Gastroesophageal sphincter (tissue), 3 donors: Measurements from ENCODE around the gene VHLL.

Experiments used
- EP300 ChIP-seq: sonication (generic); formaldehyde crosslinking; IDR thresholded peaks from one replicate; pipeline ENCODE4 v1.6.1; 2017; ENCODE audit warnings: antibody characterized with exemption, mild to moderate bottlenecking
- POLR2A ChIP-seq, 2 donors: fragments of 450-650 bp; IDR thresholded peaks; one replicate each; pipeline ENCODE4 v1.6.1; 2017; ENCODE audit warnings: antibody characterized with exemption in 2 of 2, mild to moderate bottlenecking in 2 of 2, moderate library complexity in 1 of 2
- POLR2AphosphoS5 ChIP-seq: sonication (generic); formaldehyde crosslinking; IDR thresholded peaks from one replicate; pipeline ENCODE4 v1.6.1; 2017; ENCODE audit warnings: antibody characterized with exemption
- TF ChIP-seq, protein P1 (sequence below), 4 experiments: fragments of 200-600 bp in 2 of 4; fragments of 450-650 bp in 2 of 4; sonication (generic) in 1 of 4; IDR thresholded peaks; one replicate each; pipeline ENCODE4 v1.5.1; 2017 to 2019; ENCODE audit warnings: antibody characterized with exemption in 4 of 4, mild to moderate bottlenecking in 2 of 4, moderate library complexity in 2 of 4

DNA sequence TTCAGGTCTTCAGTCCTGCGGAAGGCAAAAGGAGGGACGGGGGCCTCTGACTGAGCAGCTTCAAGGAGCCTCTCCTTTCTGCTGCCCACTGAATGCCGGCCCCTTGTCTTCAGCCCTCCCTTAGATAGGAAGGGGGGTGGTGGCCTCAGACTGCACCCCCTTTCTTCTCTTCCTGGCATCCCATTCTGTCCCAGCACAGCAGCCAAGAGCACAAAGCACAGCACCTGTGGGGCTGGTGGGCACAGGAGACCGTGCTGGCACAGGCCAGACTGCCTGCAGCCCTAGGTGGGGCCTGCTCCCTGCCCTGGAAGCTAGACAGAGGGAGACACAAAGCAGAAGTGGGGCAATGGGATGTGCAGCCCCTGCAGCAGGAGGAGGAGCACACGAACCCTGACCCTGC, 49.5 kb downstream of the VHLL start:
- TF ChIP-seq, protein P1, sequence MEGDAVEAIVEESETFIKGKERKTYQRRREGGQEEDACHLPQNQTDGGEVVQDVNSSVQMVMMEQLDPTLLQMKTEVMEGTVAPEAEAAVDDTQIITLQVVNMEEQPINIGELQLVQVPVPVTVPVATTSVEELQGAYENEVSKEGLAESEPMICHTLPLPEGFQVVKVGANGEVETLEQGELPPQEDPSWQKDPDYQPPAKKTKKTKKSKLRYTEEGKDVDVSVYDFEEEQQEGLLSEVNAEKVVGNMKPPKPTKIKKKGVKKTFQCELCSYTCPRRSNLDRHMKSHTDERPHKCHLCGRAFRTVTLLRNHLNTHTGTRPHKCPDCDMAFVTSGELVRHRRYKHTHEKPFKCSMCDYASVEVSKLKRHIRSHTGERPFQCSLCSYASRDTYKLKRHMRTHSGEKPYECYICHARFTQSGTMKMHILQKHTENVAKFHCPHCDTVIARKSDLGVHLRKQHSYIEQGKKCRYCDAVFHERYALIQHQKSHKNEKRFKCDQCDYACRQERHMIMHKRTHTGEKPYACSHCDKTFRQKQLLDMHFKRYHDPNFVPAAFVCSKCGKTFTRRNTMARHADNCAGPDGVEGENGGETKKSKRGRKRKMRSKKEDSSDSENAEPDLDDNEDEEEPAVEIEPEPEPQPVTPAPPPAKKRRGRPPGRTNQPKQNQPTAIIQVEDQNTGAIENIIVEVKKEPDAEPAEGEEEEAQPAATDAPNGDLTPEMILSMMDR (IDR thresholded peaks at IDR 0.05): no peak
- TF ChIP-seq POLR2A (IDR thresholded peaks at IDR 0.05) (no peak), POLR2AphosphoS5 (no peak), EP300 (no peak)
